Measurements from ENCODE around the gene PSTPIP2.

GRCh38 chr18:45962461-45962860 lies 109.6 kb downstream of the PSTPIP2 start:
- TF ChIP-seq CTCF (IDR thresholded peaks at IDR 0.05) (no peak), POLR2A (IDR thresholded peaks at IDR 0.05) (no peak)

Measured in uterus (tissue), 2 donors.